ENCODE data around the gene MBD3L2B. TPM values are rescaled to one million over a fixed set of nuclear protein-coding genes. Genes with fewer than 3 reads are reported as not detected.
A peak's percentile ranks its signal among the peaks of the same experiment; 100 is the strongest.
"Not testable (repeated sequence)": the region's sequence is repeated elsewhere in the genome, so short reads cannot be mapped to it uniquely, and the experiment has no call there.

Gene MBD3L2B
- total and polyA plus RNA-seq, 2 experiments from 2014 or later, result not detected

- Histone ChIP-seq H3K79me2 (ENCODE audit: insufficient read depth) (peaks cover 26% of the 10 kb centered on the region), H3K4me1 (ENCODE audit: insufficient read depth) (peaks cover 18% of the 10 kb centered on the region), H3K27me3 (replicated peaks; ENCODE audit: insufficient read depth) (no peaks in the 10 kb centered on the region), H4K20me1 (ENCODE audit: insufficient read depth) (no peaks in the 10 kb centered on the region), H3K36me3 (ENCODE audit: low read depth) (peaks cover 8% of the 10 kb centered on the region), H3K9ac (no peak overlapping the region), H3K9me2 (ENCODE audit: insufficient read depth) (no peaks in the 10 kb centered on the region), H3F3A (ENCODE audit: insufficient read depth) (peaks cover 11% of the 10 kb centered on the region; the same call in 1 of the 2 replicates), H3K9me3 (ENCODE audit: low read depth) (no peaks in the 10 kb centered on the region), H3K4me3 (no peak overlapping the region), H3K27ac (no peak overlapping the region), H2AFZ (no peak overlapping the region), H3K4me2 (ENCODE audit: unreplicated experiment) (no peak overlapping the region)
- WGBS, 2 experiments (ENCODE audit: low coverage in 1 of 2, low lambda C conversion rate in 2 of 2, missing lambda C conversion rate in 2 of 2), result 30% methylated on average over 2 of the region's 2 CpGs
- peak; percentile 48 for DNase-seq
- in situ Hi-C loops (cut with MboI), result no loop called here
- no peak for TF ChIP-seq EZH2phosphoT487 (IDR thresholded peaks at IDR 0.05; ENCODE audit: insufficient read depth, low read depth)
- no peak for TF ChIP-seq EZH2 (IDR thresholded peaks at IDR 0.05; ENCODE audit: insufficient read depth, poor library complexity, severe bottlenecking)
Measured at GRCh38 chr19:7067716-7068115, 46.5 kb upstream of the MBD3L2B start.

GRCh38 chr19:7067122-7067521, 45.9 kb upstream of the MBD3L2B start:
- in situ Hi-C loops (cut with MboI); H3K36me3 ChIP-seq (ENCODE audit: low read depth); H3K4me3 ChIP-seq; H3K27me3 ChIP-seq (replicated peaks; ENCODE audit: insufficient read depth); H3K9me3 ChIP-seq (ENCODE audit: low read depth); H2AFZ ChIP-seq; H3K9ac ChIP-seq; H4K20me1 ChIP-seq (ENCODE audit: insufficient read depth); H3K27ac ChIP-seq; H3K4me2 ChIP-seq (ENCODE audit: unreplicated experiment); H3K9me2 ChIP-seq (ENCODE audit: insufficient read depth): not testable (repeated sequence)
- WGBS, 2 experiments (ENCODE audit: low coverage in 1 of 2, low lambda C conversion rate in 2 of 2, missing lambda C conversion rate in 2 of 2), result 35 to 40% methylated on average over 13 of the region's 13 CpGs
- Histone ChIP-seq H3F3A (ENCODE audit: insufficient read depth) (peaks cover 11% of the 10 kb centered on the region; the same call in 1 of the 2 replicates), H3K4me1 (ENCODE audit: insufficient read depth) (peaks cover 18% of the 10 kb centered on the region), H3K79me2 (ENCODE audit: insufficient read depth) (peaks cover 20% of the 10 kb centered on the region)
- DNase-seq, result peak; percentile 52

DNA sequence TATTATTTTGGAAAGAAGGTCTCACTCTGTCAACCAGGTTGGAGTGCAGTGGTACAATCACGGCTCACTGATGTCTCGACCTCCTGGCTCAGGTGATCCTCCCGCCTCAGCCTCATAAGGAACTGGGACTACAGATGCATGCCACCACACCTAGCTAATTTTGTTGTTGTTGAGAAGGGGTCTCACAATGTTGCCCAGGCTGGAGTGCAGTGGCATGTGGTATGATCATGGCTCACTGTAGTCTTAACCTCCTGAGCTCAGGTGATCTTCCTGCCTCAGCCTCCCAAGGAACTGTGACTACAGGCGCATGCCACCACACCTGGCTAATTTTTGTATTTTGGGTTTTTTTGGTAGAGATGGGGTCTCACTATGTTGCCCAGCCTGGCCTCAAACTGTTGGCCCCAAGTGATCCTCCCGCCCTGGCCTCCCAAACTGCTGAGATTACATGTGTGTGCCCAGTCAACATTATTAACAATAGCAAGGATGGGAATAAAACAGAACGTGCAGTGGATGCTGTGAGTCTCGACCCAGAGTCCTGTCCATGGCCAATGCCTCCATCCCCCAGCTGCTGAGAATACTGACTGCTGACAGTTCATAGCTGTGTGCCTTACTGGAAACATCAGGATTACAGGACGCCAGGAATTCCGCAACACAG, 42.7 kb upstream of the MBD3L2B start:
- Histone ChIP-seq H3K9ac (no peak overlapping the region), H3K9me3 (ENCODE audit: low read depth) (no peaks in the 10 kb centered on the region), H3K4me3 (no peak overlapping the region), H2AFZ (no peak overlapping the region), H3K4me2 (ENCODE audit: unreplicated experiment) (no peak overlapping the region), H3K27me3 (replicated peaks; ENCODE audit: insufficient read depth) (no peaks in the 10 kb centered on the region), H3K4me1 (ENCODE audit: insufficient read depth) (peaks cover 10% of the 10 kb centered on the region), H3K36me3 (ENCODE audit: low read depth) (no peaks in the 10 kb centered on the region), H3K27ac (no peak overlapping the region), H3K9me2 (ENCODE audit: insufficient read depth) (no peaks in the 10 kb centered on the region), H3F3A (ENCODE audit: insufficient read depth) (peaks cover 11% of the 10 kb centered on the region; the same call in 1 of the 2 replicates), H4K20me1 (ENCODE audit: insufficient read depth) (no peaks in the 10 kb centered on the region), H3K79me2 (ENCODE audit: insufficient read depth) (no peaks in the 10 kb centered on the region)
- WGBS, 2 experiments (ENCODE audit: low coverage in 1 of 2, low lambda C conversion rate in 2 of 2, missing lambda C conversion rate in 2 of 2), result 81 to 82% methylated on average over 9 of the region's 9 CpGs
- no peak for TF ChIP-seq EZH2 (IDR thresholded peaks at IDR 0.05; ENCODE audit: insufficient read depth, poor library complexity, severe bottlenecking)
- no peak for TF ChIP-seq EZH2phosphoT487 (IDR thresholded peaks at IDR 0.05; ENCODE audit: insufficient read depth, low read depth)
- in situ Hi-C loops (cut with MboI), result no loop called here
- DNase-seq, result no peak

GRCh38 chr19:7063339-7063738, 42.1 kb upstream of the MBD3L2B start:
- 67 to 68% methylated on average over 4 of the region's 4 CpGs for WGBS, 2 experiments (ENCODE audit: low coverage in 1 of 2, low lambda C conversion rate in 2 of 2, missing lambda C conversion rate in 2 of 2)
- no peak overlapping the region for H3K27ac ChIP-seq
- H3K9me3 ChIP-seq (ENCODE audit: low read depth), result no peaks in the 10 kb centered on the region
- DNase-seq, result no peak
- peaks cover 10% of the 10 kb centered on the region for H3K4me1 ChIP-seq (ENCODE audit: insufficient read depth)
- H3K79me2 ChIP-seq (ENCODE audit: insufficient read depth), result no peaks in the 10 kb centered on the region
- no peaks in the 10 kb centered on the region for H3K36me3 ChIP-seq (ENCODE audit: low read depth)
- no peak overlapping the region for H2AFZ ChIP-seq
- H3K4me3 ChIP-seq, result no peak overlapping the region
- H3K9ac ChIP-seq, result no peak overlapping the region
- H3K4me2 ChIP-seq (ENCODE audit: unreplicated experiment), result no peak overlapping the region
- no peaks in the 10 kb centered on the region for H4K20me1 ChIP-seq (ENCODE audit: insufficient read depth)
- H3F3A ChIP-seq (ENCODE audit: insufficient read depth), result peaks cover 9% of the 10 kb centered on the region; the same call in 1 of the 2 replicates
- in situ Hi-C loops (cut with MboI), result no loop called here
- H3K9me2 ChIP-seq (ENCODE audit: insufficient read depth), result no peaks in the 10 kb centered on the region
- no peaks in the 10 kb centered on the region for H3K27me3 ChIP-seq (replicated peaks; ENCODE audit: insufficient read depth)
- TF ChIP-seq EZH2 (IDR thresholded peaks at IDR 0.05; ENCODE audit: insufficient read depth, poor library complexity, severe bottlenecking), result no peak
- TF ChIP-seq EZH2phosphoT487 (IDR thresholded peaks at IDR 0.05; ENCODE audit: insufficient read depth, low read depth), result no peak

DNA sequence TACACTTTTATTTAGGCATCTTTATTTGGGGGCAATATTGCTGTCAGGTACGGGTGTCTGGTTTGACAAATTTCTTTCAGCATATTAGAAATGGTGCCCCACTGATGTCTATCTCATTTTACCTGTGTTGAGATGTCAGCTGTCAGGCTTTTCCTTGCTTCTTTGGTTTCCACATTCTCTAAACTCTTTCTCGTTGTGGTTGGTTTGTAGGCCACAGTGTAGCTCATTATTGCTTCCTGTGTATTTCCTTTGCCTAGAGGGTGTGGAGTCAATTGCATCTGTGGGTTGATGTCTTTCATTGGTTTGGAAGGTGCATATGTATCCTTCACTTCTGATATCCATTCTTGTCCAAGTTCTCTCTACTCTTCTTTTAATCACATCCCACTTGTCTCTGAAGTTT, 38.7 kb upstream of the MBD3L2B start:
- H3K9me2 ChIP-seq (ENCODE audit: insufficient read depth); H3K36me3 ChIP-seq (ENCODE audit: low read depth); H3K4me3 ChIP-seq; DNase-seq; H4K20me1 ChIP-seq (ENCODE audit: insufficient read depth); H3K27me3 ChIP-seq (replicated peaks; ENCODE audit: insufficient read depth); H3K4me2 ChIP-seq (ENCODE audit: unreplicated experiment); H3K27ac ChIP-seq; H3K9ac ChIP-seq; in situ Hi-C loops (cut with MboI); H3F3A ChIP-seq (ENCODE audit: insufficient read depth); H3K4me1 ChIP-seq (ENCODE audit: insufficient read depth); H3K79me2 ChIP-seq (ENCODE audit: insufficient read depth); H2AFZ ChIP-seq; H3K9me3 ChIP-seq (ENCODE audit: low read depth): not testable (repeated sequence)
- WGBS, 2 experiments (ENCODE audit: low coverage in 1 of 2, low lambda C conversion rate in 2 of 2, missing lambda C conversion rate in 2 of 2), result 27 to 32% methylated on average over 2 of the region's 2 CpGs

DNA sequence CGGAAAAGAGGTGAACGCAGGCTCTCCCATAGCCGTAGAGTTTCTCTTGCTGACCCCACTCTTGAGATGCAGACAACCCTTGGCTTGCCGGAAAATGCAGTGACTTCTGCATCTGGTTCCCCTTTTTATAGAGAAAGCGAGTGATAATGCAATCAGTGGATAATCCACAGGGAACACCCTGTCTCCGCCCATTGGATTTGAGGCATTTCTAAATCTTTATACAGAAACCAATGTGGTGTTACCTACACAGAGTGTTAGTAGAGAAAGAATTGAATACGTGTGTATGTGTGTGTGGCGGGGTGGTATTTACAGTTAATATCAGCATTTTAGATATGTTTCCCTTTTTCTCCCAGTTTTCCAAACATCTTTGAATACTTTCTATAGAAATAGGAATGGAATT, 37.3 kb upstream of the MBD3L2B start, which contains the start of gene MBD3L3:
Gene MBD3L3 (minus strand): TSS at position 101 of the 400 bp plus-strand sequence. CDS start 71 bp downstream, at position 30.
- H3K27me3 ChIP-seq (replicated peaks; ENCODE audit: insufficient read depth); H3K36me3 ChIP-seq (ENCODE audit: low read depth); H3F3A ChIP-seq (ENCODE audit: insufficient read depth); H3K79me2 ChIP-seq (ENCODE audit: insufficient read depth); H2AFZ ChIP-seq; H3K9me3 ChIP-seq (ENCODE audit: low read depth); H3K4me2 ChIP-seq (ENCODE audit: unreplicated experiment); H4K20me1 ChIP-seq (ENCODE audit: insufficient read depth); DNase-seq; in situ Hi-C loops (cut with MboI); H3K4me1 ChIP-seq (ENCODE audit: insufficient read depth); H3K27ac ChIP-seq; H3K9ac ChIP-seq; H3K9me2 ChIP-seq (ENCODE audit: insufficient read depth); H3K4me3 ChIP-seq: not testable (repeated sequence)
- WGBS, 2 experiments (ENCODE audit: low coverage in 1 of 2, low lambda C conversion rate in 2 of 2, missing lambda C conversion rate in 2 of 2), result 57% methylated on average over 1 of the region's 8 CpGs; no CpG with 5 or more reads in 1 of the 2 experiments

GRCh38 chr19:7056371-7056770, 35.1 kb upstream of the MBD3L2B start:
- H3K4me1 ChIP-seq (ENCODE audit: insufficient read depth); H3K4me2 ChIP-seq (ENCODE audit: unreplicated experiment); H3K36me3 ChIP-seq (ENCODE audit: low read depth); H3F3A ChIP-seq (ENCODE audit: insufficient read depth); H3K27ac ChIP-seq; H2AFZ ChIP-seq; H3K79me2 ChIP-seq (ENCODE audit: insufficient read depth); H3K27me3 ChIP-seq (replicated peaks; ENCODE audit: insufficient read depth); H3K9me3 ChIP-seq (ENCODE audit: low read depth); H3K4me3 ChIP-seq; H3K9ac ChIP-seq; H4K20me1 ChIP-seq (ENCODE audit: insufficient read depth); DNase-seq; H3K9me2 ChIP-seq (ENCODE audit: insufficient read depth); in situ Hi-C loops (cut with MboI): not testable (repeated sequence)
- WGBS, 2 experiments (ENCODE audit: low coverage in 1 of 2, low lambda C conversion rate in 2 of 2, missing lambda C conversion rate in 2 of 2), result 79 to 84% methylated on average over 8 to 9 of the region's 16 CpGs
